K562 (cell line): ENCODE measurements around the gene OCA2.

Experiments used
- CEBPB ChIP-seq: fragments of 450-650 bp; IDR thresholded peaks from 2 replicates; pipeline ENCODE4 v1.6.1; 2016; ENCODE audit warnings: missing genetic modification characterization, missing compliant biosample characterization
- GATA2 ChIP-seq: sonication (generic); formaldehyde crosslinking; IDR thresholded peaks from 2 replicates; pipeline ENCODE4 v1.4.0; 2020; ENCODE audit warnings: mild to moderate bottlenecking, missing genetic modification reagents
- MAZ ChIP-seq, 2 experiments: fragments of 450-650 bp in 1 of 2; sonication (generic) in 1 of 2; formaldehyde crosslinking; IDR thresholded peaks in 1 of 2; conservative IDR thresholded peaks in 1 of 2; 2 replicates each; pipeline versions ENCODE4 v1.4.0 to v1.5.0; 2020; ENCODE audit warnings: mild to moderate bottlenecking in 1 of 2, missing genetic modification reagents in 1 of 2
- PHTF2 ChIP-seq: fragments of 250-450 bp; sonication (Bioruptor Pico); IDR thresholded peaks from 2 replicates; pipeline ENCODE4 v1.5.0; 2021; ENCODE audit warnings: mild to moderate bottlenecking
- SNRNP70 ChIP-seq: fragments of 200-400 bp; formaldehyde crosslinking; optimal IDR thresholded peaks from 2 replicates; pipeline ENCODE3; 2017; ENCODE audit warnings: low read depth, low read length
- TARDBP ChIP-seq: fragments of 450-650 bp; IDR thresholded peaks from 2 replicates; pipeline ENCODE4 v1.6.1; 2016
- TCF7 ChIP-seq: sonication (generic); IDR thresholded peaks from 2 replicates; pipeline ENCODE4 v1.6.1; 2016; ENCODE audit warnings: antibody characterized with exemption, borderline replicate concordance
- THAP12 ChIP-seq: fragments of 250-450 bp; sonication (Bioruptor Pico); IDR thresholded peaks from 2 replicates; pipeline ENCODE4 v1.9.0; 2021; ENCODE audit warnings: mild to moderate bottlenecking, inconsistent platforms
- ZBTB40 ChIP-seq, 2 experiments: fragments of 450-650 bp in 1 of 2; sonication (generic) in 1 of 2; formaldehyde crosslinking in 1 of 2; IDR thresholded peaks; 2 replicates each; pipeline versions ENCODE4 v1.7.1 to v1.9.0; 2016 to 2022; ENCODE audit warnings: inconsistent platforms in 1 of 2, mild to moderate bottlenecking in 1 of 2, missing genetic modification reagents in 1 of 2
- ZNF184 ChIP-seq: sonication (generic); formaldehyde crosslinking; IDR thresholded peaks from 2 replicates; pipeline ENCODE4 v1.5.0; 2020; ENCODE audit warnings: missing genetic modification reagents
- ZNF384 ChIP-seq: IDR thresholded peaks from 2 replicates; pipeline ENCODE4 v1.6.1; 2012; ENCODE audit warnings: low read depth, low read length, improper control_type of control experiment
- TF ChIP-seq, protein P1 (sequence below), 3 experiments: IDR thresholded peaks in 2 of 3; conservative IDR thresholded peaks in 1 of 3; 2 replicates each; pipeline ENCODE4 v1.5.1; 2011 to 2012; ENCODE audit warnings: low read length in 3 of 3, mild to moderate bottlenecking in 3 of 3, control low read depth in 2 of 3, improper control_type of control experiment in 1 of 3, inconsistent platforms in 1 of 3, low read depth in 1 of 3, mixed read lengths in 1 of 3, moderate library complexity in 1 of 3; ENCODE audit not compliant: insufficient read depth in 2 of 3
- TF ChIP-seq, protein P2 (sequence below): fragments of 450-650 bp; IDR thresholded peaks from 2 replicates; pipeline ENCODE4 v1.6.1; 2016; ENCODE audit warnings: antibody characterized with exemption

- TF ChIP-seq, protein P1, sequence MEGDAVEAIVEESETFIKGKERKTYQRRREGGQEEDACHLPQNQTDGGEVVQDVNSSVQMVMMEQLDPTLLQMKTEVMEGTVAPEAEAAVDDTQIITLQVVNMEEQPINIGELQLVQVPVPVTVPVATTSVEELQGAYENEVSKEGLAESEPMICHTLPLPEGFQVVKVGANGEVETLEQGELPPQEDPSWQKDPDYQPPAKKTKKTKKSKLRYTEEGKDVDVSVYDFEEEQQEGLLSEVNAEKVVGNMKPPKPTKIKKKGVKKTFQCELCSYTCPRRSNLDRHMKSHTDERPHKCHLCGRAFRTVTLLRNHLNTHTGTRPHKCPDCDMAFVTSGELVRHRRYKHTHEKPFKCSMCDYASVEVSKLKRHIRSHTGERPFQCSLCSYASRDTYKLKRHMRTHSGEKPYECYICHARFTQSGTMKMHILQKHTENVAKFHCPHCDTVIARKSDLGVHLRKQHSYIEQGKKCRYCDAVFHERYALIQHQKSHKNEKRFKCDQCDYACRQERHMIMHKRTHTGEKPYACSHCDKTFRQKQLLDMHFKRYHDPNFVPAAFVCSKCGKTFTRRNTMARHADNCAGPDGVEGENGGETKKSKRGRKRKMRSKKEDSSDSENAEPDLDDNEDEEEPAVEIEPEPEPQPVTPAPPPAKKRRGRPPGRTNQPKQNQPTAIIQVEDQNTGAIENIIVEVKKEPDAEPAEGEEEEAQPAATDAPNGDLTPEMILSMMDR (IDR thresholded peaks at IDR 0.05 in 2 of 3, conservative IDR thresholded peaks at IDR 0.05 in 1 of 3; ENCODE audit: insufficient read depth in 2 of 3, low read depth in 1 of 3, low read length in 3 of 3): no peak
- no peak for TF ChIP-seq TARDBP
- TF ChIP-seq ZBTB40 (IDR thresholded peaks at IDR 0.05): no peak
- no peak for TF ChIP-seq ZBTB40 (CRISPR knock-in tag; IDR thresholded peaks at IDR 0.05)
- TF ChIP-seq MAZ (CRISPR knock-in tag; conservative IDR thresholded peaks at IDR 0.05 in 1 of 2, IDR thresholded peaks at IDR 0.05 in 1 of 2): no peak
- no peak for TF ChIP-seq THAP12 (CRISPR knock-in tag)
- TF ChIP-seq PHTF2: no peak
- TF ChIP-seq TCF7: no peak
- no peak for TF ChIP-seq GATA2 (CRISPR knock-in tag)
- no peak for TF ChIP-seq ZNF184 (CRISPR knock-in tag)
- no peak for TF ChIP-seq SNRNP70
- TF ChIP-seq CEBPB (tag): no peak
- no peak for TF ChIP-seq ZNF384
- TF ChIP-seq, protein P2, sequence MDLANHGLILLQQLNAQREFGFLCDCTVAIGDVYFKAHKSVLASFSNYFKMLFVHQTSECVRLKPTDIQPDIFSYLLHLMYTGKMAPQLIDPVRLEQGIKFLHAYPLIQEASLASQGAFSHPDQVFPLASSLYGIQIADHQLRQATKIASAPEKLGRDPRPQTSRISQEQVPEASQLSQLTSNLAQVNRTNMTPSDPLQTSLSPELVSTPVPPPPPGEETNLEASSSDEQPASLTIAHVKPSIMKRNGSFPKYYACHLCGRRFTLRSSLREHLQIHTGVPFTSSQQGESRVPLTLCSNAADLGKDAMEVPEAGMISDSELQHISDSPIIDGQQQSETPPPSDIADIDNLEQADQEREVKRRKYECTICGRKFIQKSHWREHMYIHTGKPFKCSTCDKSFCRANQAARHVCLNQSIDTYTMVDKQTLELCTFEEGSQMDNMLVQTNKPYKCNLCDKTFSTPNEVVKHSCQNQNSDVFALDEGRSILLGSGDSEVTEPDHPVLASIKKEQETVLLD: no peak
Measured at GRCh38 chr15:27831384-27832236, 267.5 kb downstream of the OCA2 start.
